ENCODE results near the gene GABRB2.

The GABRB2 gene

GRCh38 chr5:161283296-161283695 lies 263.2 kb downstream of the GABRB2 start:
- Histone ChIP-seq H3K27me3 (ENCODE audit: insufficient read depth, low read length, poor library complexity) (no peaks in the 10 kb centered on the region), H3K18ac (ENCODE audit: low read length) (no peak overlapping the region), H3K36me3 (ENCODE audit: control insufficient read depth, insufficient read depth, low read length) (no peaks in the 10 kb centered on the region), H3K9ac (ENCODE audit: low read length) (no peak overlapping the region), H2BK120ac (ENCODE audit: low read depth, low read length) (no peak overlapping the region), H3K79me1 (ENCODE audit: low read length) (no peaks in the 10 kb centered on the region), H3K56ac (ENCODE audit: low read length) (no peak overlapping the region), H2BK15ac (replicated peaks; ENCODE audit: low read depth) (no peak overlapping the region), H3K4ac (ENCODE audit: low read depth, low read length) (no peak overlapping the region), H3K4me2 (ENCODE audit: low read length) (no peak overlapping the region), H3K27ac (ENCODE audit: low read depth, low read length) (no peak overlapping the region), H4K8ac (ENCODE audit: low read depth, low read length) (no peak overlapping the region), H3K4me1 (ENCODE audit: control insufficient read depth, low read depth, low read length) (peaks cover 9% of the 10 kb centered on the region), H3K4me3 (ENCODE audit: low read length) (no peak overlapping the region), H3K79me2 (ENCODE audit: control insufficient read depth, insufficient read depth, low read length) (no peaks in the 10 kb centered on the region), H3K23ac (ENCODE audit: low read length) (no peak overlapping the region), H2BK5ac (ENCODE audit: low read length) (no peak overlapping the region), H4K5ac (ENCODE audit: low read length) (no peak overlapping the region), H2AK5ac (ENCODE audit: low read length) (peak overlapping the region; percentile 75)
- WGBS (ENCODE audit: extremely low coverage, insufficient coverage, low lambda C conversion rate): no CpG with 5 or more reads among the region's 1 CpG
- no peak for DNase-seq

DNA sequence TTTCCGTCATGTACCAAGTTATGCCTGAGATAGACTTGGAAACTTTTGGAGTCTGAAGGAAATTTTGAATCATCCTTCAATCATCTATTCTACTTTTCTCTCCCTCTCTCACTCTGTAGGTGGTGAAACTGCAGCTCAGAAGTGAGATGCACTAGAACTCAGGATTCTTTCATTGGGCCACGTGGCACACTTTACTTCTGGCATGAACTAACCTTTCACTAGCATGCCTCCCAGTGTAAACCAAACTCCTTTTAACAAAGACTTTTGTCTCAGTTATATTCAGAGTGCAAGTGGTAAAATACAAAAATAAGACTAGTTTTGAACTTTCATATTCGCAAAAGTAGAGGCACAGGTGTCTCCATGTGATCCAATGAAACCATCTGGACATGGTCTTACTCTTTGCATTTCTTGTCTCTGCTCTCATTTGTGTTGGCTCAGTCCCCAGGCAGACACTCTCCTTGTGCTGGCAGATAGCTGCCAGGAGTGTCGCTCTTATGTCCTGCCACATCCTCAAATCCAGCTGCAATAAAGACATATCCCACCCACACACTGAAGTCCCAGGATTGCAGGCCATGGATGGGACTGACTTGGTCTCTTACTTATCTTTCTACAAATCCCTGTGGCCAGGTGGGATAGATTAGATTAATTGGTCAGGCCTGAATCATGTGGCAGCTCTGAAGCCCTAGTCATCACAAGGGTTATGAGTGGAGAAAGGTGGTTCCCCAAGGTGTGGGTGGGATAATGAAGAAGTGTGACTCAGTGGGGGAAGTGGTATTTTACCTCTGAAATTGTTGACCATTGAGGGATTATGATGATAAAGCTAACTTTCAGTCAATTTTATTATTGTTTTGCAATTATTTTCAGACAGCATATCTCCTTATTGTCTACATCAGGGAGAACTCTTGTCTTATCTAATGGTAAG lies 267.5 kb downstream of the GABRB2 start:
- Histone ChIP-seq H3K27me3 (ENCODE audit: insufficient read depth, low read length, poor library complexity) (no peaks in the 10 kb centered on the region), H3K9ac (ENCODE audit: low read length) (no peak overlapping the region), H3K56ac (ENCODE audit: low read length) (no peak overlapping the region), H3K79me2 (ENCODE audit: control insufficient read depth, insufficient read depth, low read length) (no peaks in the 10 kb centered on the region), H3K4me1 (ENCODE audit: control insufficient read depth, low read depth, low read length) (peaks cover 2% of the 10 kb centered on the region), H3K23ac (ENCODE audit: low read length) (no peak overlapping the region), H2BK15ac (replicated peaks; ENCODE audit: low read depth) (no peak overlapping the region), H4K8ac (ENCODE audit: low read depth, low read length) (no peak overlapping the region), H3K4ac (ENCODE audit: low read depth, low read length) (no peak overlapping the region), H4K5ac (ENCODE audit: low read length) (no peak overlapping the region), H3K79me1 (ENCODE audit: low read length) (no peaks in the 10 kb centered on the region), H2AK5ac (ENCODE audit: low read length) (no peak overlapping the region), H2BK120ac (ENCODE audit: low read depth, low read length) (no peak overlapping the region), H3K4me3 (ENCODE audit: low read length) (no peak overlapping the region), H3K36me3 (ENCODE audit: control insufficient read depth, insufficient read depth, low read length) (no peaks in the 10 kb centered on the region), H3K4me2 (ENCODE audit: low read length) (no peak overlapping the region), H3K27ac (ENCODE audit: low read depth, low read length) (no peak overlapping the region), H3K18ac (ENCODE audit: low read length) (no peak overlapping the region), H2BK5ac (ENCODE audit: low read length) (no peak overlapping the region)
- DNase-seq: no peak
- no CpG with 5 or more reads among the region's 4 CpGs for whole genome bisulfite sequencing (ENCODE audit: extremely low coverage, insufficient coverage, low lambda C conversion rate)

GRCh38 chr5:161277011-161277410 lies 269.5 kb downstream of the GABRB2 start:
- H2AK5ac ChIP-seq (ENCODE audit: low read length): no peak overlapping the region
- H2BK5ac ChIP-seq (ENCODE audit: low read length): no peak overlapping the region
- no peak overlapping the region for H3K4ac ChIP-seq (ENCODE audit: low read depth, low read length)
- no peaks in the 10 kb centered on the region for H3K79me1 ChIP-seq (ENCODE audit: low read length)
- no peak overlapping the region for H3K4me3 ChIP-seq (ENCODE audit: low read length)
- H4K5ac ChIP-seq (ENCODE audit: low read length): no peak overlapping the region
- no peaks in the 10 kb centered on the region for H3K79me2 ChIP-seq (ENCODE audit: control insufficient read depth, insufficient read depth, low read length)
- no peaks in the 10 kb centered on the region for H3K36me3 ChIP-seq (ENCODE audit: control insufficient read depth, insufficient read depth, low read length)
- H3K9ac ChIP-seq (ENCODE audit: low read length): no peak overlapping the region
- no peak overlapping the region for H4K8ac ChIP-seq (ENCODE audit: low read depth, low read length)
- H3K23ac ChIP-seq (ENCODE audit: low read length): no peak overlapping the region
- no peak overlapping the region for H3K56ac ChIP-seq (ENCODE audit: low read length)
- no peaks in the 10 kb centered on the region for H3K4me1 ChIP-seq (ENCODE audit: control insufficient read depth, low read depth, low read length)
- no peak overlapping the region for H3K4me2 ChIP-seq (ENCODE audit: low read length)
- DNase-seq: no peak
- H3K18ac ChIP-seq (ENCODE audit: low read length): no peak overlapping the region
- H3K27ac ChIP-seq (ENCODE audit: low read depth, low read length): no peak overlapping the region
- H2BK15ac ChIP-seq (replicated peaks; ENCODE audit: low read depth): no peak overlapping the region
- no CpG with 5 or more reads among the region's 1 CpG for WGBS (ENCODE audit: extremely low coverage, insufficient coverage, low lambda C conversion rate)
- no peak overlapping the region for H2BK120ac ChIP-seq (ENCODE audit: low read depth, low read length)
- no peaks in the 10 kb centered on the region for H3K27me3 ChIP-seq (ENCODE audit: insufficient read depth, low read length, poor library complexity)

GRCh38 chr5:161274951-161275350 lies 271.6 kb downstream of the GABRB2 start:
- H2BK15ac ChIP-seq (replicated peaks; ENCODE audit: low read depth): no peak overlapping the region
- H3K4me1 ChIP-seq (ENCODE audit: control insufficient read depth, low read depth, low read length): no peaks in the 10 kb centered on the region
- no peak for DNase-seq
- no peak overlapping the region for H2BK120ac ChIP-seq (ENCODE audit: low read depth, low read length)
- no peak overlapping the region for H3K27ac ChIP-seq (ENCODE audit: low read depth, low read length)
- no peak overlapping the region for H3K4ac ChIP-seq (ENCODE audit: low read depth, low read length)
- no peak overlapping the region for H3K23ac ChIP-seq (ENCODE audit: low read length)
- H3K18ac ChIP-seq (ENCODE audit: low read length): no peak overlapping the region
- WGBS (ENCODE audit: extremely low coverage, insufficient coverage, low lambda C conversion rate): no CpG with 5 or more reads among the region's 2 CpGs
- no peak overlapping the region for H3K4me3 ChIP-seq (ENCODE audit: low read length)
- no peaks in the 10 kb centered on the region for H3K79me2 ChIP-seq (ENCODE audit: control insufficient read depth, insufficient read depth, low read length)
- H3K27me3 ChIP-seq (ENCODE audit: insufficient read depth, low read length, poor library complexity): no peaks in the 10 kb centered on the region
- H2AK5ac ChIP-seq (ENCODE audit: low read length): no peak overlapping the region
- no peak overlapping the region for H3K4me2 ChIP-seq (ENCODE audit: low read length)
- H3K56ac ChIP-seq (ENCODE audit: low read length): no peak overlapping the region
- no peaks in the 10 kb centered on the region for H3K79me1 ChIP-seq (ENCODE audit: low read length)
- no peak overlapping the region for H3K9ac ChIP-seq (ENCODE audit: low read length)
- H4K5ac ChIP-seq (ENCODE audit: low read length): no peak overlapping the region
- no peak overlapping the region for H4K8ac ChIP-seq (ENCODE audit: low read depth, low read length)
- H3K36me3 ChIP-seq (ENCODE audit: control insufficient read depth, insufficient read depth, low read length): no peaks in the 10 kb centered on the region
- H2BK5ac ChIP-seq (ENCODE audit: low read length): no peak overlapping the region

GRCh38 chr5:161273410-161273809 lies 273.1 kb downstream of the GABRB2 start:
- H3K4me3 ChIP-seq (ENCODE audit: low read length): no peak overlapping the region
- H3K79me1 ChIP-seq (ENCODE audit: low read length): no peaks in the 10 kb centered on the region
- H3K4me1 ChIP-seq (ENCODE audit: control insufficient read depth, low read depth, low read length): no peaks in the 10 kb centered on the region
- H3K23ac ChIP-seq (ENCODE audit: low read length): no peak overlapping the region
- no peak overlapping the region for H2BK15ac ChIP-seq (replicated peaks; ENCODE audit: low read depth)
- no peak overlapping the region for H4K8ac ChIP-seq (ENCODE audit: low read depth, low read length)
- no peak overlapping the region for H3K18ac ChIP-seq (ENCODE audit: low read length)
- H3K9ac ChIP-seq (ENCODE audit: low read length): no peak overlapping the region
- no peak overlapping the region for H2BK5ac ChIP-seq (ENCODE audit: low read length)
- no peak overlapping the region for H3K56ac ChIP-seq (ENCODE audit: low read length)
- no peak overlapping the region for H3K4me2 ChIP-seq (ENCODE audit: low read length)
- H3K79me2 ChIP-seq (ENCODE audit: control insufficient read depth, insufficient read depth, low read length): no peaks in the 10 kb centered on the region
- H3K4ac ChIP-seq (ENCODE audit: low read depth, low read length): no peak overlapping the region
- no peak overlapping the region for H2AK5ac ChIP-seq (ENCODE audit: low read length)
- no peak overlapping the region for H2BK120ac ChIP-seq (ENCODE audit: low read depth, low read length)
- H3K27me3 ChIP-seq (ENCODE audit: insufficient read depth, low read length, poor library complexity): no peaks in the 10 kb centered on the region
- H3K36me3 ChIP-seq (ENCODE audit: control insufficient read depth, insufficient read depth, low read length): no peaks in the 10 kb centered on the region
- no peak overlapping the region for H3K27ac ChIP-seq (ENCODE audit: low read depth, low read length)
- H4K5ac ChIP-seq (ENCODE audit: low read length): no peak overlapping the region
- no peak for DNase-seq

- Histone ChIP-seq H3K36me3 (ENCODE audit: control insufficient read depth, insufficient read depth, low read length) (no peaks in the 10 kb centered on the region), H4K8ac (ENCODE audit: low read depth, low read length) (no peak overlapping the region)
- WGBS (ENCODE audit: extremely low coverage, insufficient coverage, low lambda C conversion rate): no CpG with 5 or more reads among the region's 1 CpG
Observed at GRCh38 chr5:161271816-161272215, 274.7 kb downstream of the GABRB2 start.

More at GRCh38 chr5:161271816-161272215, 274.7 kb downstream of the GABRB2 start:
- Histone ChIP-seq H3K9ac (ENCODE audit: low read length) (no peak overlapping the region), H2BK120ac (ENCODE audit: low read depth, low read length) (no peak overlapping the region), H3K4me1 (ENCODE audit: control insufficient read depth, low read depth, low read length) (no peaks in the 10 kb centered on the region), H2BK15ac (replicated peaks; ENCODE audit: low read depth) (no peak overlapping the region), H2AK5ac (ENCODE audit: low read length) (no peak overlapping the region), H3K79me1 (ENCODE audit: low read length) (no peaks in the 10 kb centered on the region), H3K27ac (ENCODE audit: low read depth, low read length) (no peak overlapping the region), H3K4ac (ENCODE audit: low read depth, low read length) (no peak overlapping the region), H3K23ac (ENCODE audit: low read length) (no peak overlapping the region), H4K5ac (ENCODE audit: low read length) (no peak overlapping the region), H3K4me2 (ENCODE audit: low read length) (no peak overlapping the region), H3K18ac (ENCODE audit: low read length) (no peak overlapping the region), H3K56ac (ENCODE audit: low read length) (no peak overlapping the region), H2BK5ac (ENCODE audit: low read length) (no peak overlapping the region), H3K27me3 (ENCODE audit: insufficient read depth, low read length, poor library complexity) (no peaks in the 10 kb centered on the region), H3K79me2 (ENCODE audit: control insufficient read depth, insufficient read depth, low read length) (no peaks in the 10 kb centered on the region), H3K4me3 (ENCODE audit: low read length) (no peak overlapping the region)
- peak; percentile 21 for DNase-seq
